ENCODE data around the gene PTPN21.

Gene PTPN21

DNA sequence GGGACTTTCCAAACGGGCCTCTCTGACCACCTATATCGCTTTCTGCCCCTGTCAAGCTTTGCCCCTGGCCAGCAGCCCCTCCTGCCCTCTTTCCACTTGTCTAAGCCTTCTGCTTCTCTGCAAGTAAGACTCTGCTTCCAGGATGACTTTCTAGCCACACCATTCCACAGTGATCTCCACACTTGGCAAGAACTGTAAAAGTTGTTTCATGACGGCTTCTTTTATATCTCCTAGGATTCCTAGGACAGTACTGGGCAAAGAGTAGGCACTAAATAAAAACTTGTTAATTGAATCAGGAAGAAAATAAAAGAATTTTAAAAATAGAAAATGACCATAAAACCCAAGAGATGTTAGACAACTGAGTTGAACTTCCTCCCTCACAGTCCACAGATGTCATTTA lies 1.8 kb upstream of the PTPN21 start:
- DNase-seq (ENCODE audit: low read depth, low spot score) = no peak
- in situ Hi-C loops (cut with HindIII; ENCODE audit: low sequenced_read_pairs) = no loop called here
- TF ChIP-seq, protein P1, sequence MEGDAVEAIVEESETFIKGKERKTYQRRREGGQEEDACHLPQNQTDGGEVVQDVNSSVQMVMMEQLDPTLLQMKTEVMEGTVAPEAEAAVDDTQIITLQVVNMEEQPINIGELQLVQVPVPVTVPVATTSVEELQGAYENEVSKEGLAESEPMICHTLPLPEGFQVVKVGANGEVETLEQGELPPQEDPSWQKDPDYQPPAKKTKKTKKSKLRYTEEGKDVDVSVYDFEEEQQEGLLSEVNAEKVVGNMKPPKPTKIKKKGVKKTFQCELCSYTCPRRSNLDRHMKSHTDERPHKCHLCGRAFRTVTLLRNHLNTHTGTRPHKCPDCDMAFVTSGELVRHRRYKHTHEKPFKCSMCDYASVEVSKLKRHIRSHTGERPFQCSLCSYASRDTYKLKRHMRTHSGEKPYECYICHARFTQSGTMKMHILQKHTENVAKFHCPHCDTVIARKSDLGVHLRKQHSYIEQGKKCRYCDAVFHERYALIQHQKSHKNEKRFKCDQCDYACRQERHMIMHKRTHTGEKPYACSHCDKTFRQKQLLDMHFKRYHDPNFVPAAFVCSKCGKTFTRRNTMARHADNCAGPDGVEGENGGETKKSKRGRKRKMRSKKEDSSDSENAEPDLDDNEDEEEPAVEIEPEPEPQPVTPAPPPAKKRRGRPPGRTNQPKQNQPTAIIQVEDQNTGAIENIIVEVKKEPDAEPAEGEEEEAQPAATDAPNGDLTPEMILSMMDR (IDR thresholded peaks at IDR 0.05; ENCODE audit: low read depth, low read length) = no peak

DNA sequence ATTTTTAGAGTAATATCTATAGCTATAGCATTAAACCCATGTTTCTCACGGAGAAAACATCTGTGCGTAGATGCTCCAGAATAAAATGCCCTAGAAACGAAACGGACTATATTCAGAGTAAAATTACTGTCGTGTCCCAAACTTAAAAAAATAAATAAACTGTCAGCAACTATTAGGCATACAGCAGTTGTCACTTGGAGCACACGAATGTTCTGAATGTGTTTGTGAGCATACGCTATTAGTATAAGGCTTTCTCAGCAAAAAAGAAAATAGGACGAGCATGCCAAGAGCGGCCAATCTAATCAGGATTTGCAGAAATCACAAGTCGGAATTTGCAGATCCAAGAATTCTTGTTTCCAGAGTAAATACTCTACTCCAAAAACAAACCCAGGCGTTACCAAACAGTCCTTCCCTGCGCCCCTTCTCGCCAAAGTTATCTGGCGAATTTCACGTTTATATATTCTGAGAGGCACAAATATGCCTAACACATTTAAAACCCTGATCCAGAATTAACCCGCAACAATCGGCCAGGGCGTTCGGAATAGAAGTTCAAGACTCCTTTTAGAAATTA lies 836 bp downstream of the PTPN21 start:
- TF ChIP-seq, protein P1 (IDR thresholded peaks at IDR 0.05; ENCODE audit: low read depth, low read length) = no peak
- H3K4me3 ChIP-seq (ENCODE audit: low read depth, low read length) = peak overlapping the region; percentile 79
- peak; percentile 45 for DNase-seq (ENCODE audit: low read depth, low spot score)
- in situ Hi-C loops (cut with HindIII; ENCODE audit: low sequenced_read_pairs) = no loop called here

More for the DNA sequence above, 1.8 kb upstream of the PTPN21 start:
- no peak overlapping the region for H3K4me3 ChIP-seq (ENCODE audit: low read depth, low read length)

DNA sequence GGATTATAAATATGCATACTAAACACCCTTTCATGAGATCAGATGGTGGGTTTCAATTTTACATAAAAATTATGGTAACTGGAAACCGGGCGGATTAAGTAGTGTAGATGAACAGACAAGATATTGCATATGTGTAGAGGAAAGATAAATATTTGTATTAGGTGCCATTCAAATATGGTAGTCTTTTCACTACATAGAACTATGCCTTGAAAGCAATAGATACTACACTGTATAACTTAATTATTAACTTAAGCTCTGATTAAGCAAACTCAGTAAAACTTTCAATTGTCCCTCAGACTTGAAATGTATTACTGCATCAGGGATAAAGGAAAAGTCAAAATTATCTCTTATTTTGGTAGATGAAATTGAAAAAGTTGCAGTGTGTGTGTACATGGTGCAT lies 1.9 kb downstream of the PTPN21 start:
- in situ Hi-C loops (cut with HindIII; ENCODE audit: low sequenced_read_pairs) = no loop called here
- no peak overlapping the region for H3K4me3 ChIP-seq (ENCODE audit: low read depth, low read length)
- TF ChIP-seq, protein P1 (IDR thresholded peaks at IDR 0.05; ENCODE audit: low read depth, low read length) = no peak
- DNase-seq (ENCODE audit: low read depth, low spot score) = no peak

DNA sequence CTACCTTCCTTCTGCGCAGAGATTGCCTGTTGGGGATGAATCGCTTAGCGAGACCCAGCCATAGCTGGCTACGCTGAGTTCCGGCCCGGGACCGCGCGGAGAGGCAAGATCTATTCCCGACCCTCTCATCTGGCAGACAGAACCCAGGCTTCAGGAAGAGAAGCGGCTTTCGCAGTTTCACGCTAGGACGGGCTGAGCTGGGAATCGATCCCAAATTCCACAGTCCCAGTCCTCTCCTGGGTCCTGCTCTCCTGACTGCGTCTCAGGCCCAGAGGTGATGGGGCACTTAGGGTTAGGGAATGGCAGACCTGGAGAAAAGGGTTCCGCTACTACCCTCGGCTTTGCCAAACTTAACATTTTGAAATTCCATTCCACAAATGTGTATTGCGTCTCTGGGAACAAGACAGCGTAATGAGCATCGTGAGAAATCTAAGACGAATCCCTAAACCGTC lies 2.8 kb downstream of the PTPN21 start:
- peak; percentile 23 for DNase-seq (ENCODE audit: low read depth, low spot score)
- TF ChIP-seq, protein P1 (IDR thresholded peaks at IDR 0.05; ENCODE audit: low read depth, low read length) = no peak
- in situ Hi-C loops (cut with HindIII; ENCODE audit: low sequenced_read_pairs) = no loop called here

DNA sequence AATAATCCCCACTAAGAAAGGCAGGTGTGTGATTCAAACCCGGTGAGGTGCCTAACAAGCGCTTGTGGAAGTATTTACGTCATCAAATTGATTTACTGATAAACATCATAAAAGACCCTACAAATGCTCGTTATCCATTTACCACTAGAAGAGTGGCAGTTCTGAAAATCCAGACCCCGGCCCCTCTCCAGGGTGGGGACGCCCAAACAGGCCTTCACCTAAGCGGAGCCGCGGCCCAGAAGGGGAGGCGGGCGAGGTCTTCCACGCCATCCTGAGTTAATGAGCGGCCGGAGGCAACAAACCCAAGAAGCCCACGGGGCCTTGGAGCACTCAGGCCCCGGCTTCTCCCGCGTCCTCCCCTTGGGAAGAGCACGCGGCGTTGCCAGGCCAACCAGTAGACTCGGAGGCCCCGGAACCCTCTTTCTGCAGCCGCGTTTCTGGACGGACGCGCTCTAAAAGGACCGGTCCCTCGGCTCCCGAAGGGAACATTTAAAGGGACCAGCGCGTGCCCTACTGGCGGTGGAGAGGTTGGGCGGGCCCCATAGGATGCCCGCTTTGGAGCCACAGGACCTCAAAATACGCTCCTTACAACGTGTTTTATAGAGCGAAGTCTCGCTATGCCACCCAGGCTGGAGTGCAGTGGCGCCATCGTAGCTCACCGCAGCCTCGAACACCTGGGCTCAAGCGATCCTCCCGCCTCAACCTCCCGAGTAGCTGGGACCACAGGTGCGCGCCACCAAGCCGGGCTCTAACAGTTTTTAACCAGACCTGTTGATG lies 3.5 kb downstream of the PTPN21 start:
- peak; percentile 86 for DNase-seq (ENCODE audit: low read depth, low spot score)
- peak overlapping the region; percentile 75 for H3K4me3 ChIP-seq (ENCODE audit: low read depth, low read length)
- TF ChIP-seq, protein P1 (IDR thresholded peaks at IDR 0.05; ENCODE audit: low read depth, low read length) = peak; percentile 36
- in situ Hi-C loops (cut with HindIII; ENCODE audit: low sequenced_read_pairs) = no loop called here

More for the DNA sequence above, 2.8 kb downstream of the PTPN21 start:
- H3K4me3 ChIP-seq (ENCODE audit: low read depth, low read length) = peak overlapping the region; percentile 75

DNA sequence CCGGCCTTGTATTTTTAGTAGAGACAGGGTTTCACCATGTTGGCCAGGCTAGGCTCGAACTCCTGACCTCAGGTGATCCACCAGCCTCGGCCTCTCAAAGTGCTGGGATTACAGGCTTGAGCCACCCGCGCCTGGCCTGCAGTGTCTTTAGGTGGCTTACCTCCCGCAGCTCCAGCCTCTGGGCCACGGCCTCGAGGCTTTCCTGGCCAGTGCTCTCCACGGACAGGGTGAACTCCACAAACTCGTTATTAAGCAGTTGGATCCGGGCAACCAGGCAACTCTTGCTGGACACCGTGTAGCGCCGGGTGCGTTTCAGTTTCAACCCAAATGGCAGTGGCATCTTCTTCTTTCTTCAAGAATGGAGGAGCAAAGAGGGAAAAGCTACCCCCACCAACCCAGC lies 4.7 kb downstream of the PTPN21 start:
- H3K4me3 ChIP-seq (ENCODE audit: low read depth, low read length) = no peak overlapping the region
- TF ChIP-seq, protein P1 (IDR thresholded peaks at IDR 0.05; ENCODE audit: low read depth, low read length) = no peak
- DNase-seq (ENCODE audit: low read depth, low spot score) = no peak
- in situ Hi-C loops (cut with HindIII; ENCODE audit: low sequenced_read_pairs) = no loop called here

Measured in astrocyte of the spinal cord (primary cell).